GDM1 (cell line): ENCODE measurements around the gene WDR12.
"Not testable (repeated sequence)": the region's sequence is repeated elsewhere in the genome, so short reads cannot be mapped to it uniquely, and the experiment has no call there.

Experiments
- DNase-seq: peaks from one replicate; lab custom pipeline; 2025; lab: John Stamatoyannopoulos, UW

Gene WDR12

GRCh38 chr2:202883987-202884675, 27.3 kb downstream of the WDR12 start:
- DNase-seq = no peak

- no peak for DNase-seq
Measured at GRCh38 chr2:202881570-202881969, 29.9 kb downstream of the WDR12 start.

- no peak for DNase-seq
Measured at GRCh38 chr2:202877699-202878098, 33.8 kb downstream of the WDR12 start.

GRCh38 chr2:202871300-202872141, 40.0 kb downstream of the WDR12 start, which contains the start of gene ICA1L:
ICA1L (minus strand) TSS chr2:202871766; CDS start chr2:202829009, 42,757 bp downstream.
- peak; percentile 43 for DNase-seq

GRCh38 chr2:202870431-202871299, 40.8 kb downstream of the WDR12 start:
- peak; percentile 27 for DNase-seq

- DNase-seq = no peak
Measured at GRCh38 chr2:202861987-202862386, 49.5 kb downstream of the WDR12 start.

- DNase-seq = no peak
Measured at GRCh38 chr2:202858601-202859000, 52.9 kb downstream of the WDR12 start.

- not testable (repeated sequence) for DNase-seq
Measured at GRCh38 chr2:202849343-202849742, 62.1 kb downstream of the WDR12 start.

GRCh38 chr2:202848813-202849212, 62.7 kb downstream of the WDR12 start:
- no peak for DNase-seq

GRCh38 chr2:202847693-202848524, 63.6 kb downstream of the WDR12 start:
- DNase-seq = no peak

- DNase-seq = no peak
Measured at GRCh38 chr2:202844656-202845055, 66.8 kb downstream of the WDR12 start.

- no peak for DNase-seq
Measured at GRCh38 chr2:202842690-202843089, 68.8 kb downstream of the WDR12 start.

- DNase-seq = no peak
Measured at GRCh38 chr2:202841090-202841867, 70.2 kb downstream of the WDR12 start.

- peak; percentile 46 for DNase-seq
Measured at GRCh38 chr2:202831242-202832220, 79.9 kb downstream of the WDR12 start.

GRCh38 chr2:202824901-202825300, 86.6 kb downstream of the WDR12 start:
- DNase-seq = no peak
